Activated CD4-positive, alpha-beta T cell treated with anti-CD3 and anti-CD28 coated beads, Interleukin-2, amount 50 U/mL, for 1 hour (primary cell): ENCODE measurements around the gene MBD3.
"Not testable (repeated sequence)": the region's sequence is repeated elsewhere in the genome, so short reads cannot be mapped to it uniquely, and the experiment has no call there.

Source experiments
- DNase-seq: peaks from one replicate; pipeline ENCODE4 v3.0.0-alpha.2; 2020

The MBD3 gene

DNA sequence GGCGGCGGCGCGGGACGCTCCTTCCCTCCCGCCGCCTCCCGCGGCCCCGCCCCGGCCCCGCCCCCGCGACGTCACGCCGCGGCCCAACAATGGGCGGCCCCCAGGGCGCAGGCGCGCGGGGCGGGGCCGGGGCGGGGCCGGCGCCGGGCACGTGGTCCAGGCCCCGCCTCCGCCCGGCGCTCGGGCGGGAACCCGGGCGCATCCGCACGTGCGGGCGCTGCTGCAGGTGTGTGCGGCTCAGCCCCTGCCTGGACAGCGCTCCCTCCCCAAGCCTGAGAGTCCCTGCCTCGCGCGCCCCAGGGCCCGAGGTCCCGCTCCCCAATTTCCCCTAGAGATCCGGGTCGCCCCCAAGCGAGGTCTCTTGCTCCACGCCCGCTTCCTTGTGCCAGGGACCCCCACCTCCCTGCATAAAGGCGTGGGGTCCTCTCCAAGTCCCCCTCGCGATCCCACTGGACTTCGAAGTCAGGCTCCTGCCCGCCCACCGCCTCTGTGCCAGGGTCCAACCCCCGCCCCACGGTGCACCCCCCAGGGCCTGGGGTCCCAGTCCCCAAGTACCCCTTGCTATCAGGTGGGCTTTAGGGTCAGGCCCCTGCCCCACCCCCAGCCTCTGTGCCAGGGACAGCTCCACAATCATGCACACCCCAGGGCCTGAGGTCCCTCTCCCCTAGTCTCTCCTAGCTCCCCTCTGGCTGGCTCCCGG is 24.2 kb downstream of the MBD3 start, which contains the start of gene MEX3D:
MEX3D (minus strand) TSS at position 6 of the 700 bp plus-strand sequence. CDS start 267 bp downstream, outside the sequence.
- DNase-seq, result peak; percentile 80

GRCh38 chr19:1567848-1568227 is 24.8 kb downstream of the MBD3 start:
- no peak for DNase-seq

- DNase-seq, result no peak
Observed at GRCh38 chr19:1567116-1567847, 25.4 kb downstream of the MBD3 start.

DNA sequence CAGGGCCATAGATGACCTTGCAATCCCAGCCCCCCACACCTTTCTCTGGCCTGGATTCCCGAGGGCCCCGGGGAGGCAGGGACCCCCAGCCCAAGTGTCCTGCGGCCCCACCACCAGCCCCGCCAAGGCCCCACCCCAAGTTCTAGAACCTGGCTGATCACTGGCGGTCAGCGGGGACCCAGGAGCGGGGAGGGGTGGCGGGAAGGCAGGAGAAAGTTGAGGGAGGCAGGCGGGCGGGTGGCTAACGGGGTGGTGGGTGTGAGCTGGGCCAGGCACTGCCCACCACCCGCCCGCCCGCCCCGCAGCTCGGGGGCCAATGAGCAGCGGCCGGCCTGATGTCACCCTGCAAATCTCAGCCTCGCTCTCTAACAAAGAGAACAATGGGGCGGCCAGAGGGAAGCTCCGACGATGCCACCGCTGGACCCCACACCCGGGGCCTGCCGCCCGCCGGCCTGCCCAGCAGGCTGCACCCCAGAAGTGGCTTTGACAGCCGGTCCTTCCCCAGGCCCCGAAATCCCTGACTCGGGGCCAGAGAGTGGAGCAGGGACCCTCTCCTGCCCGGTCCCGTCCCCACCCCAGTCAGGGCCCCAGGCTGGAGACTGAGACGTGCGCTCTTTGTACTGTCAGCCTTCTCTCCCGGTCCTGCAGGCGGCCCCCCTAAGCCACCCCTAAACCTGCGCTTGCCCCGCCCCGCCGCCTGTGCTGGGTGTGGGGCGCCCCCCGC is 26.1 kb downstream of the MBD3 start:
- DNase-seq, result no peak

GRCh38 chr19:1563251-1563650 is 29.4 kb downstream of the MBD3 start:
- DNase-seq, result no peak

- no peak for DNase-seq
Observed at GRCh38 chr19:1561236-1561842, 31.3 kb downstream of the MBD3 start.

- no peak for DNase-seq
Observed at GRCh38 chr19:1560286-1560882, 32.3 kb downstream of the MBD3 start.

DNA sequence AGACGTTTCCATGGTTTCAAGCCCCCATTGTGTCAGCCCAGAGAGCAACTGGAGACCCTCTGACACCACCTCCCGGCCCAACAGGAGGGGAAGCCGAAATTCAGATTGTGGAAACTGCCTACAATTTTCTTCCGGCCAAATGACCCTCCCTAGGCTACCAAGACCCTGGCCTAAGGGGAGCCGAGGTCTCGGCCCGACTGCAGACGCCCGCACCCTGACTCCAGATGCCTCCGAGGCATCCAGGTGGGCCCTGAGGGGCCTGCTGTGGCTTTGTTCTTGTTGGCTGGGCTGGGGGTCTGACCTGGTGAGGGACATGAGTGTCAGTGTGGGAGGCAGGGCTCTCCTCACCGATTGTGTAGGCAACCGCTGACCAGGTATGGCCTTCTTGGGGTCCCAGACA is 34.1 kb downstream of the MBD3 start:
- no peak for DNase-seq

- DNase-seq, result no peak
Observed at GRCh38 chr19:1556390-1557070, 36.1 kb downstream of the MBD3 start.

DNA sequence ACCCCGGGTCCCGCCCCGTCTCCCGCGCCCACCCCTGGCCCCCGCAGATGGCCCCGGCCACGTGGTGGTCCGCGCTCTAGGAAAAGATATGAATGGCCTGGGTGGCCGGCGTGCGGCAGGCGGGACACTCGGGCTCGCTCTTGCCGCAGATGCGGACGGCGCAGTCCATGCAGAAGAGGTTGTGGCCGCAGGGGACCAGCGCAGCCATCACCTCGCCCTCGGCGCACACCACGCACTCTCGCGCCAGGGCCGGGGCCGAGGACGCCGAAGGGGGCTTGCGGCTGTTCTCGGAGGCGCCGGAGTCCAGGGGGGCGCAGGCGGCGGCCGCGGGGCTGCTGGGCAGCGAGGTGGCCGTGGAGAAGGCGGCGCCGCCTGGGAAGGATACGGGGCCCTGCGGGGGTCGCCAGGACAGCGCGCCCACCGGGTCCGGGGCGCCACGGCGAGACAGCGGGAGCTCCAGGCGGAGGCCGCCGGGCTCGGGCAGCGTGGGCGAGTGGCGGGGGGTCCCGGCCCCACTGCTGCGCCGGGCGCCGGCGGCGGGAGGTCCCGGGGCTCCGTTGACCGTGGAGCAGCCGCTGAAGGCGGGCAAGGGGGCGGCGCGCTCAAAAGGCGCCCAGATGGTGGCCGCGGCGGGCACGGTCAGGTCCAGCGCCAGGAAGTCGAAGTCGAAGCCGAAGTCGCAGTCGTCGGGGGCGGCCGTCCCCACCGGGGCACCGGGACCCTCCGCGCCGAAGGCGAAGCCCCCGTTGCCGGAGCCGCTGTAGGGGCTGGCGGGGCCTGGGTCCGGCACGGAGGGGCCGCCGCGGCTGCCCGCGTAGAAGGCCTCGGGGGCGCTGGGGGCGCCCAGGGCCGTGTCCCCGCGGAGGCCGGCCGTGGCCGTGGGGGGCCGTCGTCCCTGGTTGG is 36.9 kb downstream of the MBD3 start:
- no peak for DNase-seq

DNA sequence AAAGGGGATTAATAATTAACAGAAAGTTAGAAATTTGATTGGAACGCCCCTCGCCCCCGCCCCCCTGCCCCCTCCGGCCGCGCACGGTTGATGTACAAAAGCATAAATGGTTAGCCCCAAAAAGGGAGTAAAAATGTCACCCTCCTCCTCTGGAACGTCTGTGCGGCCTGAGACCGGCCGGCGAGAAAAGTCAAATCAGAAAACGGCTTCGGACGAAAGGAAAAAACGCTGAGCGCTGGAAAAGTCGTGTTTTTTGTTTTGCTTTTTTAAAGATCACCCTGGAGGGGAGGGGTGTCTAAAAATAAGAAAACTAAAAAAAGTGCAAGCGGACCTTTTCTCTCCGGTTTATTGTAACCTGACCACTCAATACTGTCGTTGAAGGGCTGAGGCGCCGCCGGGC is 37.7 kb downstream of the MBD3 start:
- DNase-seq, result no peak

GRCh38 chr19:1553415-1553814 is 39.2 kb downstream of the MBD3 start:
- no peak for DNase-seq

GRCh38 chr19:1551068-1552040 is 41.3 kb downstream of the MBD3 start:
- no peak for DNase-seq

- no peak for DNase-seq
Observed at GRCh38 chr19:1549332-1549945, 43.2 kb downstream of the MBD3 start.

GRCh38 chr19:1540365-1540925 is 52.2 kb downstream of the MBD3 start:
- no peak for DNase-seq

GRCh38 chr19:1539749-1540148 is 52.9 kb downstream of the MBD3 start:
- not testable (repeated sequence) for DNase-seq

- no peak for DNase-seq
Observed at GRCh38 chr19:1538978-1539377, 53.7 kb downstream of the MBD3 start.

DNA sequence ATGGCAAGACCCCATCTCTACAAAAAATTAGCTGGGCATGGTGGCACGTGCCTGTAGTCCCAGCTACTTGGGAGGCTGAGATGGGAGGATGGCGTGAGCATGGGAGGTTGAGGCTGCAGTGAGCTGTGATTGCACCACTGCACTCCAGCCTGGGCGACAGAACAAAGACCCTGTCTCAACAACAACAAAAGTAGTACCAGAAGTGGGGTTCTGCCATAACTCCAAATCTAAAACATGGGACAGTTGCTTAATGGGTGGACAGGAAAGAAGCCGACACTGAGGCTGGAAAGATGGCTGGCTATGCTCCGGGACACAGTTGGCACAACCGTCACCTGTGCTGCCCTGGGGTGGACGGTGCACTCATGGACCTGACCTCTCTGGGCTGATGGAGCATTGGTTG is 57.0 kb downstream of the MBD3 start:
- DNase-seq, result not testable (repeated sequence)

DNA sequence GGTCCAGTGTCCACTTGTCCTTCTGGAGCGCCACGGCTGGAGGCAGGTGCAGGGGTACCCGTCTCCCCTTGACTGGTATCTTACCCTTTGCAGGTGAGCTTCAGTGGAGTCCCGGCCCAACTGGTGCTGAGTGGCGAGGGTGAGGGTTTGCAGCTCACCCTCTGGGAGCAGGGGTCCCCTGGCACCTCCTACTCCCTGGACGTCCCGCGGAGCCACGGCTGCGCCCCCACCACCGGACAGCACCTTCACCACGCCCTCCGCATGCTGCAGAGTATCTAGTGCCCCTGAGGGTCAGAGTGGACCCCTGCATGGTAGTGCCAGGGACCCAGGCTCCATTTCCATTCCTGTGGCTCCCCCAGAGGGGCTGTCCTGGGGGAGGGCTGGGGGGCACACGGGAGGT is 57.7 kb downstream of the MBD3 start:
- DNase-seq, result no peak
